NCI-H187 treated with DMSO at 0.1 percent for 48 hours (cell line): ENCODE data around the gene CDHR2.

Experiments
- DNase-seq: peaks from one replicate; lab custom pipeline; 2025; lab: John Stamatoyannopoulos, UW

Gene CDHR2

GRCh38 chr5:176529741-176530141, 19.4 kb upstream of the CDHR2 start:
- no peak for DNase-seq

GRCh38 chr5:176530393-176530982, 18.7 kb upstream of the CDHR2 start:
- no peak for DNase-seq

- DNase-seq, result no peak
Measured at GRCh38 chr5:176530983-176531901, 17.9 kb upstream of the CDHR2 start.

GRCh38 chr5:176531902-176532493, 17.1 kb upstream of the CDHR2 start:
- no peak for DNase-seq

- DNase-seq, result no peak
Measured at GRCh38 chr5:176532795-176533194, 16.3 kb upstream of the CDHR2 start.

- no peak for DNase-seq
Measured at GRCh38 chr5:176533390-176533789, 15.8 kb upstream of the CDHR2 start.

- no peak for DNase-seq
Measured at GRCh38 chr5:176533894-176534611, 15.1 kb upstream of the CDHR2 start.

- no peak for DNase-seq
Measured at GRCh38 chr5:176534640-176535039, 14.5 kb upstream of the CDHR2 start.

- DNase-seq, result no peak
Measured at GRCh38 chr5:176535101-176535663, 14.0 kb upstream of the CDHR2 start.

- DNase-seq, result no peak
Measured at GRCh38 chr5:176535664-176536131, 13.4 kb upstream of the CDHR2 start.

GRCh38 chr5:176536132-176536901, 12.8 kb upstream of the CDHR2 start:
- DNase-seq, result no peak

- DNase-seq, result peak; percentile 81
Measured at GRCh38 chr5:176536902-176537553, 12.1 kb upstream of the CDHR2 start, which contains the start of gene RNF44. TSS of gene RNF44 (minus strand) at chr5:176537402. CDS start at chr5:176532472, 4,930 bp downstream.

- DNase-seq, result peak; percentile 77
Measured at GRCh38 chr5:176537554-176538229, 11.4 kb upstream of the CDHR2 start.

- no peak for DNase-seq
Measured at GRCh38 chr5:176538230-176538988, 10.7 kb upstream of the CDHR2 start.

- no peak for DNase-seq
Measured at GRCh38 chr5:176538989-176539384, 10.2 kb upstream of the CDHR2 start.

- no peak for DNase-seq
Measured at GRCh38 chr5:176540476-176540899, 8.7 kb upstream of the CDHR2 start.

GRCh38 chr5:176540956-176541337, 8.2 kb upstream of the CDHR2 start:
- no peak for DNase-seq

- no peak for DNase-seq
Measured at GRCh38 chr5:176541338-176542134, 7.6 kb upstream of the CDHR2 start.
